SK-N-SH (cell line): ENCODE results near the gene CD248. TPM values are rescaled to one million over a fixed set of nuclear protein-coding genes. Genes with fewer than 3 reads are reported as not detected.

Source experiments
- CTCF ChIA-PET: fragments of 300-600, 350-600 bp; formaldehyde crosslinking; extraction: SDS; loops from one replicate; lab custom pipeline; 2021; lab: Yijun Ruan, JAX
- POLR2A ChIA-PET: fragments of 350-600 bp; sonication (Branson Sonifier 250); formaldehyde crosslinking; extraction: SDS; loops from one replicate; lab custom pipeline; 2020; ENCODE audit warnings: antibody characterized with exemption, inconsistent platforms; lab: Yijun Ruan, JAX
- DNase-seq: peaks from one replicate; pipeline ENCODE4 v3.0.0; 2012
- H2AFZ ChIP-seq: fragments of 200-600 bp; sonication (generic); 2 replicates; pipeline ENCODE4 v1.8.1; 2016; ENCODE audit warnings: antibody characterized with exemption, mild to moderate bottlenecking, low read depth
- H3F3A ChIP-seq: fragments of 200-600 bp; sonication (generic); replicated peaks from 2 replicates; pipeline ENCODE3; 2016; ENCODE audit warnings: antibody characterized with exemption, mild to moderate bottlenecking; ENCODE audit not compliant: insufficient read depth
- H3K27ac ChIP-seq, 2 experiments: fragments of 200-500 bp in 1 of 2; fragments of 200-600 bp in 1 of 2; sonication (Bioruptor generic) in 1 of 2; sonication (generic), shearing (Covaris generic) in 1 of 2; 2 replicates each; pipeline versions ENCODE4 v1.5.1 to v1.6.1; 2014 to 2016; ENCODE audit warnings: low read depth in 2 of 2, inconsistent platforms in 1 of 2, low read length in 1 of 2, mild to moderate bottlenecking in 1 of 2, mixed read lengths in 1 of 2
- H3K27me3 ChIP-seq: fragments of 200-600 bp; sonication (generic), shearing (Covaris generic); 2 replicates; pipeline ENCODE4 v1.6.1; 2016; ENCODE audit warnings: mixed run types; ENCODE audit not compliant: insufficient read depth
- H3K36me3 ChIP-seq, 2 experiments: fragments of 200-500 bp in 1 of 2; fragments of 200-600 bp in 1 of 2; sonication (Bioruptor generic) in 1 of 2; sonication (generic) in 1 of 2; replicated peaks in 1 of 2; 2 replicates each; pipeline versions ENCODE3 to v1.5.1; 2014 to 2016; ENCODE audit warnings: low read length in 1 of 2, mild to moderate bottlenecking in 1 of 2; ENCODE audit not compliant: insufficient read depth in 2 of 2, control insufficient read depth in 1 of 2
- H3K4me1 ChIP-seq, 2 experiments: fragments of 200-500 bp in 1 of 2; fragments of 200-600 bp in 1 of 2; sonication (Bioruptor generic) in 1 of 2; sonication (generic), shearing (Covaris generic) in 1 of 2; 2 replicates each; pipeline versions ENCODE4 v1.5.1 to v1.6.1; 2014 to 2016; ENCODE audit warnings: low read depth in 1 of 2, low read length in 1 of 2, mixed run types in 1 of 2; ENCODE audit not compliant: insufficient read depth in 2 of 2, control insufficient read depth in 1 of 2
- H3K4me2 ChIP-seq: fragments of 200-600 bp; sonication (generic), shearing (Covaris generic); 2 replicates; pipeline ENCODE4 v1.6.1; 2017; ENCODE audit warnings: mixed run types
- H3K4me3 ChIP-seq, 2 experiments: fragments of 200-500 bp in 1 of 2; fragments of 200-600 bp in 1 of 2; sonication (Bioruptor generic) in 1 of 2; sonication (generic), shearing (Covaris generic) in 1 of 2; 2 replicates each; pipeline versions ENCODE4 v1.5.1 to v1.8.1; 2014 to 2016; ENCODE audit warnings: low read depth in 2 of 2, inconsistent platforms in 1 of 2, low read length in 1 of 2, mild to moderate bottlenecking in 1 of 2, mixed read lengths in 1 of 2, moderate library complexity in 1 of 2
- H3K79me2 ChIP-seq: fragments of 200-600 bp; sonication (generic); 2 replicates; pipeline ENCODE4 v1.8.1; 2017; ENCODE audit warnings: mild to moderate bottlenecking; ENCODE audit not compliant: insufficient read depth
- H3K9ac ChIP-seq: fragments of 200-600 bp; sonication (generic); 2 replicates; pipeline ENCODE4 v1.6.1; 2017; ENCODE audit warnings: mixed run types
- H3K9me2 ChIP-seq: fragments of 200-600 bp; sonication (generic); 2 replicates; pipeline ENCODE4 v1.6.1; 2017; ENCODE audit warnings: mixed run types
- H3K9me3 ChIP-seq: fragments of 200-600 bp; sonication (generic); 2 replicates; pipeline ENCODE4 v1.6.1; 2017; ENCODE audit warnings: mixed run types, mild to moderate bottlenecking, moderate library complexity
- H4K20me1 ChIP-seq: fragments of 200-600 bp; sonication (generic); 2 replicates; pipeline ENCODE4 v1.6.1; 2017; ENCODE audit warnings: mild to moderate bottlenecking, mixed run types; ENCODE audit not compliant: insufficient read depth
- CHD2 ChIP-seq: fragments of 150-350 bp; IDR thresholded peaks from 2 replicates; pipeline ENCODE4 v1.6.1; 2018; ENCODE audit warnings: low read length; ENCODE audit not compliant: partially characterized antibody
- ELF1 ChIP-seq: IDR thresholded peaks from 2 replicates; pipeline ENCODE4 v1.4.0; 2012
- EP300 ChIP-seq, 2 experiments: IDR thresholded peaks; 2 replicates each; pipeline versions ENCODE4 v1.4.0 to v1.6.1; 2012; ENCODE audit warnings: borderline replicate concordance in 1 of 2, low read depth in 1 of 2, low read length in 1 of 2
- EZH2phosphoT487 ChIP-seq: fragments of 200-600 bp; sonication (generic); IDR thresholded peaks from 2 replicates; pipeline ENCODE4 v1.6.1; 2017; ENCODE audit warnings: low read depth, mixed run types, mild to moderate bottlenecking, antibody characterized with exemption, moderate library complexity, borderline replicate concordance
- FOSL2 ChIP-seq: IDR thresholded peaks from 2 replicates; pipeline ENCODE4 v1.4.0; 2012; ENCODE audit warnings: low read depth, mild to moderate bottlenecking, moderate library complexity, borderline replicate concordance
- GATA2 ChIP-seq: sonication (generic); formaldehyde crosslinking; IDR thresholded peaks from 2 replicates; pipeline ENCODE4 v1.5.0; 2020; ENCODE audit warnings: mild to moderate bottlenecking, missing genetic modification reagents
- MEF2A ChIP-seq: IDR thresholded peaks from 2 replicates; pipeline ENCODE4 v1.4.0; 2012; ENCODE audit warnings: low read depth, borderline replicate concordance
- MXI1 ChIP-seq: IDR thresholded peaks from 2 replicates; pipeline ENCODE4 v1.6.1; 2012; ENCODE audit warnings: mild to moderate bottlenecking, low read depth, low read length, improper control_type of control experiment
- NFIC ChIP-seq: IDR thresholded peaks from 2 replicates; pipeline ENCODE4 v1.4.0; 2012; ENCODE audit warnings: borderline replicate concordance
- NRF1 ChIP-seq: IDR thresholded peaks from 2 replicates; pipeline ENCODE4 v1.6.1; 2012; ENCODE audit warnings: low read depth, mild to moderate bottlenecking, low read length
- RAD21 ChIP-seq: IDR thresholded peaks from 2 replicates; pipeline ENCODE4 v1.6.1; 2012; ENCODE audit warnings: mild to moderate bottlenecking, low read length
- RCOR1 ChIP-seq: fragments of 150-350 bp; IDR thresholded peaks from 2 replicates; pipeline ENCODE4 v1.6.1; 2017; ENCODE audit warnings: antibody characterized with exemption, low read length
- RXRA ChIP-seq: IDR thresholded peaks from 2 replicates; pipeline ENCODE4 v1.4.0; 2012; ENCODE audit warnings: low read depth, mild to moderate bottlenecking, borderline replicate concordance
- SIN3A ChIP-seq: IDR thresholded peaks from 2 replicates; pipeline ENCODE4 v1.6.1; 2012; ENCODE audit warnings: low read depth, mild to moderate bottlenecking, low read length, moderate library complexity, borderline replicate concordance
- TAF1 ChIP-seq: IDR thresholded peaks from 2 replicates; pipeline ENCODE4 v1.6.1; 2012; ENCODE audit warnings: low read depth, mild to moderate bottlenecking, low read length, moderate library complexity, borderline replicate concordance
- TCF12 ChIP-seq: IDR thresholded peaks from 2 replicates; pipeline ENCODE4 v1.4.0; 2012
- TEAD4 ChIP-seq: IDR thresholded peaks from 2 replicates; pipeline ENCODE4 v1.4.0; 2012; ENCODE audit warnings: mild to moderate bottlenecking, borderline replicate concordance; ENCODE audit not compliant: insufficient read depth
- YY1 ChIP-seq: IDR thresholded peaks from 2 replicates; pipeline ENCODE4 v1.4.0; 2012; ENCODE audit warnings: low read depth, mild to moderate bottlenecking
- WGBS: methylation state at CpG from one replicate; pipeline ENCODE4 v1.1.6; 2017; ENCODE audit warnings: low lambda C conversion rate; 5-methylcytosine and 5-hydroxymethylcytosine counted together
- polyA plus RNA-seq, 3 experiments: library from polyadenylated mRNA; depleted of rRNA; stranded (reverse); fragments of >200 nt; gene quantifications; 2 replicates each; pipeline ENCODE4 v1.2.3, GENCODE V29; 2012
- TF ChIP-seq, protein P1 (sequence below): IDR thresholded peaks from 2 replicates; pipeline ENCODE4; 2012
- TF ChIP-seq, protein P2 (sequence below): IDR thresholded peaks from 2 replicates; pipeline ENCODE4 v1.6.1; 2012; ENCODE audit warnings: mild to moderate bottlenecking, low read depth, low read length, moderate library complexity
- TF ChIP-seq, protein P3 (sequence below): IDR thresholded peaks from 2 replicates; pipeline ENCODE4 v1.4.0; 2012; ENCODE audit warnings: low read depth, borderline replicate concordance
- TF ChIP-seq, protein P4 (sequence below): fragments of 150-350 bp; IDR thresholded peaks from 2 replicates; pipeline ENCODE4 v1.6.1; 2017; ENCODE audit warnings: antibody characterized with exemption, low read length, low read depth, borderline replicate concordance

CD248 gene
- polyA plus RNA-seq, 1 of the 3 experiments (the other 2 are of a cell fraction), result 7.7 TPM

DNA sequence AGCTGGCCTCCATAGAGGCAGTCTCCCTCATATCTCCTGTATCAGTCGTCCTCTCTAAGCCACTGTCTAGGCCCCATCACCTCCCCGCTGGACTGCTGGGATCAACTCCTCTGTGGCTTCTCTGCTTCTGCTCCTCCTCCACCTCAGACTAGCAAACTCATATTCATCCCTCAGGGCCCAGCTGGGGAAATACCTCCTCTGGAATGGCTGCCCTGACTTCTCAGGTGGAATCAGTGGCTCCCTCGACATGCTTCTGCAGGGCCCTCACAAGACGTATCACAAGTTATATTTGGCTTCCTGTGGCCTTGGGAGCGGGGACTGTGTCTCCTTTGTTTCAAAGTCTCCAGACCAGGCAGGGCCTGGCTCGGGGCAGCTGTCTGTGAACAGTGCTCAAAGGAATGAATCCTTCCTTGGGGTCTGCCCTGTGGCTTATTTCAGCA lies 44.7 kb upstream of the CD248 start:
- no peak overlapping the region for H3K4me3 ChIP-seq
- H4K20me1 ChIP-seq, result no peaks in the 10 kb centered on the region
- no peak overlapping the region for H2AFZ ChIP-seq
- no peak overlapping the region for H3K9ac ChIP-seq
- H3F3A ChIP-seq, result peaks cover 3% of the 10 kb centered on the region
- H3K4me1 ChIP-seq, result peaks cover 0 to 7% of the 10 kb centered on the region in 2 experiments; a peak in 1 of 4 replicates
- H3K79me2 ChIP-seq, result no peaks in the 10 kb centered on the region
- 88% methylated on average over 6 of the region's 6 CpGs for WGBS
- no peaks in the 10 kb centered on the region for H3K36me3 ChIP-seq
- no peaks in the 10 kb centered on the region for H3K27me3 ChIP-seq
- no peaks in the 10 kb centered on the region for H3K9me2 ChIP-seq
- H3K9me3 ChIP-seq, result no peaks in the 10 kb centered on the region
- ChIA-PET POLR2A (no interaction called here), CTCF (interaction anchor here (1.3 to 2.6 kb wide), 4 partner anchors 24 to 50 kb away, joined by 3 to 9 read pairs (median 5); partner anchors contain the start of gene RIN1)
- DNase-seq, result no peak
- no peak overlapping the region for H3K27ac ChIP-seq
- TF ChIP-seq FOSL2 (no peak), RXRA (no peak), MEF2A (no peak), TAF1 (no peak), EZH2phosphoT487 (no peak), MXI1 (no peak), RAD21 (no peak), NFIC (no peak), TEAD4 (no peak), GATA2 (CRISPR knock-in tag) (no peak), SIN3A (no peak), YY1 (no peak), EP300 (IDR thresholded peaks at IDR 0.05; ENCODE audit: borderline replicate concordance in 1 of 2, low read depth in 1 of 2, low read length in 1 of 2) (no peak), ELF1 (no peak), RCOR1 (no peak)
- TF ChIP-seq, protein P1, sequence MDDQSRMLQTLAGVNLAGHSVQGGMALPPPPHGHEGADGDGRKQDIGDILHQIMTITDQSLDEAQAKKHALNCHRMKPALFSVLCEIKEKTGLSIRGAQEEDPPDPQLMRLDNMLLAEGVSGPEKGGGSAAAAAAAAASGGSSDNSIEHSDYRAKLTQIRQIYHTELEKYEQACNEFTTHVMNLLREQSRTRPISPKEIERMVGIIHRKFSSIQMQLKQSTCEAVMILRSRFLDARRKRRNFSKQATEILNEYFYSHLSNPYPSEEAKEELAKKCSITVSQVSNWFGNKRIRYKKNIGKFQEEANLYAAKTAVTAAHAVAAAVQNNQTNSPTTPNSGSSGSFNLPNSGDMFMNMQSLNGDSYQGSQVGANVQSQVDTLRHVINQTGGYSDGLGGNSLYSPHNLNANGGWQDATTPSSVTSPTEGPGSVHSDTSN, result no peak
- no peak overlapping the region for H3K4me2 ChIP-seq

DNA sequence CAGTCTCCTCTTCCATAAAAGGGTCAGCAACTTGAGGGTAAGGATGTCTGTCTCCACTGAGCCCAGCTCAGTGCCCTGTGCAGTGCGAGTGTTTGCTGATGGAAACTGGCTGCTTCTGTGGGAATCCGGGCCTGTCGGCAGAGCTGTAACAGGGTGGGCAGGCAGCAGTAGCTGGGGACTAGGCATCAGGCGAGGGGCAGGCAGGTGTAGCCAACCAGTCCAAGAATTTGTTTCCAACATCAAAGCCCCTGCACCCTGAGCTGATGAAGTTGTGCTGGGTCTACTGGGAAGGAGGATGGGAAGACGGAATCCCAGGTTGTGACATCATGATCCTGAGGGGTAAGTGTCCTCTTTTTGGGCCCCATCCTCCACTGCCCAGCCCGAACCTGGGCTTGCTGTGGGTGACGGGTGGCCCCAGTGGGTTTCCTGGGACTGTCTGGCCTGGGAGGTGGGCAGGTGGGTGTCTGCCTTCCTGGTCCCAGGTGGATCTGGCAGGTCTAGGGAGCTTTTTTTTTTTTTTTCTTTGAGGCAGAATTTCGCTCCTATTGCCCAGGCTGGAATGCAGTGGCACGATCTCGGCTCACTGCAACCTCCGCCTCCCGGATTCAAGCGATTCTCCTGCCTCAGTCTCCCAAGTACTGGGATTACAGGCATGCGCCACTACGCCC lies 43.7 kb upstream of the CD248 start:
- TF ChIP-seq, protein P2, sequence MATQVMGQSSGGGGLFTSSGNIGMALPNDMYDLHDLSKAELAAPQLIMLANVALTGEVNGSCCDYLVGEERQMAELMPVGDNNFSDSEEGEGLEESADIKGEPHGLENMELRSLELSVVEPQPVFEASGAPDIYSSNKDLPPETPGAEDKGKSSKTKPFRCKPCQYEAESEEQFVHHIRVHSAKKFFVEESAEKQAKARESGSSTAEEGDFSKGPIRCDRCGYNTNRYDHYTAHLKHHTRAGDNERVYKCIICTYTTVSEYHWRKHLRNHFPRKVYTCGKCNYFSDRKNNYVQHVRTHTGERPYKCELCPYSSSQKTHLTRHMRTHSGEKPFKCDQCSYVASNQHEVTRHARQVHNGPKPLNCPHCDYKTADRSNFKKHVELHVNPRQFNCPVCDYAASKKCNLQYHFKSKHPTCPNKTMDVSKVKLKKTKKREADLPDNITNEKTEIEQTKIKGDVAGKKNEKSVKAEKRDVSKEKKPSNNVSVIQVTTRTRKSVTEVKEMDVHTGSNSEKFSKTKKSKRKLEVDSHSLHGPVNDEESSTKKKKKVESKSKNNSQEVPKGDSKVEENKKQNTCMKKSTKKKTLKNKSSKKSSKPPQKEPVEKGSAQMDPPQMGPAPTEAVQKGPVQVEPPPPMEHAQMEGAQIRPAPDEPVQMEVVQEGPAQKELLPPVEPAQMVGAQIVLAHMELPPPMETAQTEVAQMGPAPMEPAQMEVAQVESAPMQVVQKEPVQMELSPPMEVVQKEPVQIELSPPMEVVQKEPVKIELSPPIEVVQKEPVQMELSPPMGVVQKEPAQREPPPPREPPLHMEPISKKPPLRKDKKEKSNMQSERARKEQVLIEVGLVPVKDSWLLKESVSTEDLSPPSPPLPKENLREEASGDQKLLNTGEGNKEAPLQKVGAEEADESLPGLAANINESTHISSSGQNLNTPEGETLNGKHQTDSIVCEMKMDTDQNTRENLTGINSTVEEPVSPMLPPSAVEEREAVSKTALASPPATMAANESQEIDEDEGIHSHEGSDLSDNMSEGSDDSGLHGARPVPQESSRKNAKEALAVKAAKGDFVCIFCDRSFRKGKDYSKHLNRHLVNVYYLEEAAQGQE, result no peak
- TF ChIP-seq CHD2 (no peak), NRF1 (no peak), SIN3A (no peak), EP300 (IDR thresholded peaks at IDR 0.05; ENCODE audit: borderline replicate concordance in 1 of 2, low read depth in 1 of 2, low read length in 1 of 2) (no peak), RAD21 (no peak), GATA2 (CRISPR knock-in tag) (no peak), TCF12 (no peak), TEAD4 (no peak), MXI1 (no peak)
- TF ChIP-seq, protein P3, sequence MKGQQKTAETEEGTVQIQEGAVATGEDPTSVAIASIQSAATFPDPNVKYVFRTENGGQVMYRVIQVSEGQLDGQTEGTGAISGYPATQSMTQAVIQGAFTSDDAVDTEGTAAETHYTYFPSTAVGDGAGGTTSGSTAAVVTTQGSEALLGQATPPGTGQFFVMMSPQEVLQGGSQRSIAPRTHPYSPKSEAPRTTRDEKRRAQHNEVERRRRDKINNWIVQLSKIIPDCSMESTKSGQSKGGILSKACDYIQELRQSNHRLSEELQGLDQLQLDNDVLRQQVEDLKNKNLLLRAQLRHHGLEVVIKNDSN, result no peak
- TF ChIP-seq, protein P4, sequence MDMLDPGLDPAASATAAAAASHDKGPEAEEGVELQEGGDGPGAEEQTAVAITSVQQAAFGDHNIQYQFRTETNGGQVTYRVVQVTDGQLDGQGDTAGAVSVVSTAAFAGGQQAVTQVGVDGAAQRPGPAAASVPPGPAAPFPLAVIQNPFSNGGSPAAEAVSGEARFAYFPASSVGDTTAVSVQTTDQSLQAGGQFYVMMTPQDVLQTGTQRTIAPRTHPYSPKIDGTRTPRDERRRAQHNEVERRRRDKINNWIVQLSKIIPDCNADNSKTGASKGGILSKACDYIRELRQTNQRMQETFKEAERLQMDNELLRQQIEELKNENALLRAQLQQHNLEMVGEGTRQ, result no peak
- no peaks in the 10 kb centered on the region for H4K20me1 ChIP-seq
- no peaks in the 10 kb centered on the region for H3K9me3 ChIP-seq
- no peak overlapping the region for H3K27ac ChIP-seq
- WGBS, result 94% methylated on average over 15 of the region's 15 CpGs
- no peaks in the 10 kb centered on the region for H3K79me2 ChIP-seq
- H3K9me2 ChIP-seq, result no peaks in the 10 kb centered on the region
- no peaks in the 10 kb centered on the region for H3K27me3 ChIP-seq
- H3K9ac ChIP-seq, result no peak overlapping the region
- H3K36me3 ChIP-seq, result no peaks in the 10 kb centered on the region
- DNase-seq, result no peak
- ChIA-PET CTCF (interaction anchor here (1.1 to 2.6 kb wide), 3 partner anchors 26 to 49 kb away, joined by 3 to 9 read pairs (median 3); no protein-coding TSS in a partner anchor), POLR2A (no interaction called here)
- no peak overlapping the region for H2AFZ ChIP-seq
- peaks cover 0 to 2% of the 10 kb centered on the region in 2 experiments; a peak in 1 of 4 replicates for H3K4me1 ChIP-seq
- H3K4me2 ChIP-seq, result no peak overlapping the region
- peaks cover 3% of the 10 kb centered on the region for H3F3A ChIP-seq
- H3K4me3 ChIP-seq, result no peak overlapping the region
